HL-60 (cell line): ENCODE data around the gene SLCO4A1.

ENCODE experiments used
- DNase-seq, 2 experiments: peaks; one replicate each; pipeline ENCODE4 v3.0.0-alpha.2; 2010 to 2020; ENCODE audit warnings: low read depth in 1 of 2, low spot score in 1 of 2
- H3K27ac ChIP-seq: fragments of 250-450 bp; sonication (Bioruptor Pico); replicated peaks from 2 replicates; pipeline ENCODE4 v1.5.1; 2020; ENCODE audit warnings: mild to moderate bottlenecking, moderate library complexity
- H3K27me3 ChIP-seq: fragments of 250-450 bp; sonication (Bioruptor Pico); 2 replicates; pipeline ENCODE4 v1.5.1; 2021; ENCODE audit warnings: mild to moderate bottlenecking, moderate library complexity; ENCODE audit not compliant: insufficient read depth, poor library complexity, severe bottlenecking
- H3K4me3 ChIP-seq: replicated peaks from 2 replicates; pipeline ENCODE4 v1.5.1; 2011; ENCODE audit warnings: mild to moderate bottlenecking, control low read depth, low read length; ENCODE audit not compliant: insufficient read depth
- GABPA ChIP-seq: IDR thresholded peaks from 2 replicates; pipeline ENCODE4 v1.6.1; 2012; ENCODE audit warnings: low read depth
- POLR2AphosphoS5 ChIP-seq: IDR thresholded peaks from 2 replicates; pipeline ENCODE4 v1.6.1; 2012; ENCODE audit warnings: low read depth
- REST ChIP-seq: IDR thresholded peaks from 2 replicates; pipeline ENCODE4 v1.6.1; 2012; ENCODE audit warnings: low read depth; ENCODE audit not compliant: insufficient replicate concordance
- SPI1 ChIP-seq: IDR thresholded peaks from 2 replicates; pipeline ENCODE4 v1.6.1; 2012; ENCODE audit warnings: low read depth, mild to moderate bottlenecking, borderline replicate concordance
- TF ChIP-seq, protein P1 (sequence below): IDR thresholded peaks from one replicate; pipeline ENCODE4 v1.5.1; 2011; ENCODE audit warnings: low read length, control low read depth, inconsistent platforms; ENCODE audit not compliant: insufficient read depth

SLCO4A1 gene

DNA sequence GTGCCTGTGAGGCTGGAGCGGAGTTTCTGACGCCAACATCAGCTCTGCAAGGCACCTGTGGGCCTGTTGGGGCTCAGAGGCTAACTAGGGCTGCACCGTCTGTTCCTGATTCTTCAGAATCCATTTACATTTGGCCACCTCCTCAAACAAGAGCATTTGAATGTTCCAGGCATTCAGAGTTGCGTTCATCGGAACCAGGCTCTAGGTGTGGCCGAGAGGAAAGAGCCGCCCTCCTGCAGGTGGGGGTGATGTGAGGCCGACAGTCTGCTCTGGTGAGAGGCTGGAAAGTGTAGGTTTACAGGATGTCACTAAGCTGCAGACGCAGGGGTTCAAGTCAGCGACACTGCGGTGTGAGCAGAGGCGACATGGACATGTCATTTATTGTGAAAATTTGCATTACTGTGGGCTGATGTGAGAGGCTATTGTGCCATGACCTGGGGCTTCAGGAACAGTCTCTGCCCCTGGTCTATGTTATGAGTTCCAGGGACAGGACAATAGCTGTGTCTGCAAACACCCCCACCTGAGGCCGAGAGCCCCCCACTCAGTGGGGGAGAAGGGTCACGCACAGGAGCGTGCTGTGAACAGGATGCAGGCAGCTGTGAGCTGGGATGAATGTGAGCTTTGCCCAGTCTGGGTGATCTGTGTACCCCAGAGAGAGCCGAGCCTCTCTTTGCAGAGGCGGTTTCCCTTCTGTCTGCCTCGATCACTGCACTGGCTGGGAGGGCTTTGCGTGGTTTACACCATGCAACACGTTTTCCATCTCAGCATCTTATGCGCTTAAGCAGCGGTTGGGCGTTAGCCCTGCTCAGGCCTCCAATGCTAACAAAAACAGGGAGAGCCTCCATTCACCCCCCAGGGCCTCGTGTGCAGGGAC is 21.1 kb downstream of the SLCO4A1 start:
- no peak overlapping the region for H3K27ac ChIP-seq
- no peak overlapping the region for H3K4me3 ChIP-seq
- H3K27me3 ChIP-seq = no peaks in the 10 kb centered on the region
- TF ChIP-seq, protein P1, sequence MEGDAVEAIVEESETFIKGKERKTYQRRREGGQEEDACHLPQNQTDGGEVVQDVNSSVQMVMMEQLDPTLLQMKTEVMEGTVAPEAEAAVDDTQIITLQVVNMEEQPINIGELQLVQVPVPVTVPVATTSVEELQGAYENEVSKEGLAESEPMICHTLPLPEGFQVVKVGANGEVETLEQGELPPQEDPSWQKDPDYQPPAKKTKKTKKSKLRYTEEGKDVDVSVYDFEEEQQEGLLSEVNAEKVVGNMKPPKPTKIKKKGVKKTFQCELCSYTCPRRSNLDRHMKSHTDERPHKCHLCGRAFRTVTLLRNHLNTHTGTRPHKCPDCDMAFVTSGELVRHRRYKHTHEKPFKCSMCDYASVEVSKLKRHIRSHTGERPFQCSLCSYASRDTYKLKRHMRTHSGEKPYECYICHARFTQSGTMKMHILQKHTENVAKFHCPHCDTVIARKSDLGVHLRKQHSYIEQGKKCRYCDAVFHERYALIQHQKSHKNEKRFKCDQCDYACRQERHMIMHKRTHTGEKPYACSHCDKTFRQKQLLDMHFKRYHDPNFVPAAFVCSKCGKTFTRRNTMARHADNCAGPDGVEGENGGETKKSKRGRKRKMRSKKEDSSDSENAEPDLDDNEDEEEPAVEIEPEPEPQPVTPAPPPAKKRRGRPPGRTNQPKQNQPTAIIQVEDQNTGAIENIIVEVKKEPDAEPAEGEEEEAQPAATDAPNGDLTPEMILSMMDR = no peak
- TF ChIP-seq GABPA = no peak
- TF ChIP-seq SPI1 = no peak
- TF ChIP-seq REST = no peak
- TF ChIP-seq POLR2AphosphoS5 = no peak
- DNase-seq = no peak

DNA sequence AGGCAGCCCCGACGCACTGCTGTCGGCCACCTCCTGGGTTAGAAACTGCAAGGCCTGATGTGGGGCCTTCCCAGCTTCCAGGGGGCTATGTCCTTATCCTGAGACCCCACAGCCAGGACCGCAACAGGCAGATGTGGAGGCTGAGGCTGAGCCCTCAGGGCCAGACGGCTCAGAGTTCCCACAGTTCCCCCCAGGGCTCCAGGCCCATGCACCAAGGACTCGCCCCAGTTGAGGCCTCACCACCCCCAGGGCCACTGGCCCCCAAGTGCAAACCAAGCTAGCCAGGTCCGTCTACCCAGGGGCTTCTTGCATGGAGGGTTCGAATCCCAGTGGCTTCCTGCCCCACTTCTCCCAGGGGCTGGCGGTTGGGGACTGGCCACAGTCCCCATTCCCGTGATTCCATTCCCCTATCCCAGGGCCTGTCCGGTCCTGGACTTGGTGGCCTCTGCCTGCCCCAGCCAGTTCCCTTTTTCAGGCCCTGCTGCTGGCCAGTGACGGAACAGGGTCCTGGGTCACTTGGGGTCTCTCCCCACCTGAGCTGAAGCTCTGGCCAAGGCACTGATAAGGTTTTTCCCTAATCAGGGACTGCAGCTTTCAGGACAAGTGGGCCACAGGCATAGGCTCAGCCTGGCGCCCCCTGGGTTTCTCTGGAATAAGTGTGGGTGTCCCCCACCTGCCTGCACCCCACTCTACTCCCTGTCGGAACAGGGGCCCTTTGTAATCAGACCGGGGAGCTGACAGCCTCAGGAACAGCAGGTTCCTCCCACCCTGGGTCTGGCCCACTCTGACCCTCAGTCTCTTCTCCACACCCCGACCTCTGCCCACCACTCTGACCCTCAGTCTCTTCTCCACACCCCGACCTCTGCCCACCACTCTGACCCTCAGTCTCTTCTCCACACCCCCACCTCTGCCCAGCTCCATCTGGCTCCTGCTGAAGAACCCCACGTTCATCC is 22.0 kb downstream of the SLCO4A1 start:
- Histone ChIP-seq H3K4me3 (no peak overlapping the region), H3K27ac (no peak overlapping the region), H3K27me3 (no peaks in the 10 kb centered on the region)
- TF ChIP-seq REST (no peak), GABPA (no peak), POLR2AphosphoS5 (peak; percentile 30; the same call in 1 of the 2 replicates)
- no peak for DNase-seq

DNA sequence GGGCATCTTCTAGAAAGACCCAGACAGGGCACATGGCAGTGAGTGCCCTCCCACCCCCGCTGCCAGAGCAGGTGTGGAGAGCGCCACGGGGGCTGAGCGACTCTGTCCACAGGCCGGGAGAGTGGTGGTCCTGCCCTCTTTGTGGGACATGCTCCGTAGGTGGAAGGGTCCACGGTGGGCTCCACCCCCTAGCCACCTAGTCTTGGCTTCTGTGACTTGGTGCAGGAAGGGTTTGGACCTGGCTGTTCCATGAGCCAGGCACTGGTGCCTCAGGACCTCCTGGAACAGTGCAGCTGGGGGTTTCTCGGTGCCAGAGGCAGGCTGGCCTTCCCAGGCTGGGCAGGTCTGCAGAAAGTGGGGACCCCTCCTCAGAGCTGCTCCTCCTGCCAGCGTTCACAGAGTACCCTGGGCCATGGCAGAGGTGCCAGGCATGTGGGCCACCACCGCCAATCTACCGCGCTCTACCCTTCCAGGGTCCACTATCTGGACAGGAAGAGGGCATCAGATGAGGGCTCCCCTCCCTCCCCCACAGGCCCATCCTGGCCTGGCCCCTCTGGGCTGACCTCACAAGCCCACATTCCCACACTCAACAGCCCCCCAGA is 23.0 kb downstream of the SLCO4A1 start:
- H3K27me3 ChIP-seq = no peaks in the 10 kb centered on the region
- no peak overlapping the region for H3K4me3 ChIP-seq
- TF ChIP-seq REST = no peak
- 0 out of 2 replicates have a peak, but pooled peaks have one; percentile 6 for TF ChIP-seq POLR2AphosphoS5
- H3K27ac ChIP-seq = no peak overlapping the region
- DNase-seq = no peak
